Loucy (cell line): ENCODE results near the gene MXD3.
A peak's percentile ranks its signal among the peaks of the same experiment; 100 is the strongest.
"Not testable (repeated sequence)": the region's sequence is repeated elsewhere in the genome, so short reads cannot be mapped to it uniquely, and the experiment has no call there.

ENCODE experiments used
- H2AFZ ChIP-seq: fragments of 200-600 bp; sonication (generic); 2 replicates; pipeline ENCODE4 v1.6.0; 2016; ENCODE audit warnings: antibody characterized with exemption, mild to moderate bottlenecking, low read length, moderate library complexity
- H3F3A ChIP-seq: fragments of 200-600 bp; 2 replicates; pipeline ENCODE4 v1.6.0; 2016; ENCODE audit warnings: antibody characterized with exemption, low read depth, mild to moderate bottlenecking
- H3K27me3 ChIP-seq: fragments of 200-600 bp; sonication (generic); 2 replicates; pipeline ENCODE4 v1.6.1; 2014; ENCODE audit warnings: low read length, mild to moderate bottlenecking; ENCODE audit not compliant: insufficient read depth, poor library complexity, severe bottlenecking
- H3K36me3 ChIP-seq: fragments of 200-600 bp; sonication (generic); 2 replicates; pipeline ENCODE4 v1.6.1; 2016; ENCODE audit warnings: low read length; ENCODE audit not compliant: insufficient read depth
- H3K4me1 ChIP-seq: fragments of 200-600 bp; sonication (generic); 2 replicates; pipeline ENCODE4 v1.5.1; 2014; ENCODE audit warnings: low read length, mild to moderate bottlenecking; ENCODE audit not compliant: insufficient read depth, poor library complexity, severe bottlenecking
- H3K4me2 ChIP-seq: fragments of 200-600 bp; sonication (generic); 2 replicates; pipeline ENCODE4 v1.6.0; 2014; ENCODE audit warnings: antibody characterized with exemption, low read length, low read depth, mild to moderate bottlenecking; ENCODE audit not compliant: poor library complexity, severe bottlenecking
- H3K4me3 ChIP-seq: fragments of 200-600 bp; sonication (generic); 2 replicates; pipeline ENCODE4 v1.5.1; 2014; ENCODE audit warnings: low read length, mild to moderate bottlenecking, mixed read lengths; ENCODE audit not compliant: poor library complexity, severe bottlenecking
- H3K79me2 ChIP-seq: fragments of 200-600 bp; sonication (generic); 2 replicates; pipeline ENCODE4 v1.6.1; 2014; ENCODE audit warnings: low read length; ENCODE audit not compliant: insufficient read depth
- H3K9ac ChIP-seq: fragments of 200-600 bp; sonication (generic); 2 replicates; pipeline ENCODE4 v1.6.0; 2014; ENCODE audit warnings: mild to moderate bottlenecking, low read depth, low read length, moderate library complexity; ENCODE audit not compliant: poor library complexity, severe bottlenecking
- H3K9me2 ChIP-seq: fragments of 200-600 bp; sonication (generic); replicated peaks from 2 replicates; pipeline ENCODE4 v1.6.1; 2016; ENCODE audit warnings: low read depth, low read length, mixed read lengths
- H3K9me3 ChIP-seq: fragments of 200-600 bp; sonication (generic); 2 replicates; pipeline ENCODE4 v1.6.1; 2014; ENCODE audit warnings: mild to moderate bottlenecking, antibody characterized with exemption, low read length, low read depth; ENCODE audit not compliant: insufficient read depth
- H4K20me1 ChIP-seq: fragments of 200-600 bp; sonication (generic); 2 replicates; pipeline ENCODE4 v1.6.0; 2014; ENCODE audit warnings: antibody characterized with exemption, low read length, mild to moderate bottlenecking; ENCODE audit not compliant: insufficient read depth, poor library complexity, severe bottlenecking
- CTCF ChIP-seq: fragments of 200-600 bp; sonication (generic); conservative IDR thresholded peaks from 2 replicates; pipeline ENCODE4 v1.5.1; 2014; ENCODE audit warnings: mild to moderate bottlenecking, antibody characterized with exemption, low read length
- EZH2phosphoT487 ChIP-seq: fragments of 200-600 bp; IDR thresholded peaks from 2 replicates; pipeline ENCODE4 v1.6.1; 2018; ENCODE audit warnings: antibody characterized with exemption, mild to moderate bottlenecking, moderate library complexity, borderline replicate concordance

Gene MXD3

GRCh38 chr5:177308740-177309139 is 3.0 kb downstream of the MXD3 start:
- Histone ChIP-seq H3F3A (no peaks in the 10 kb centered on the region), H3K27me3 (no peaks in the 10 kb centered on the region), H3K9me3 (no peaks in the 10 kb centered on the region), H3K9ac (peak overlapping the region; percentile 17), H3K79me2 (peaks cover 66% of the 10 kb centered on the region), H4K20me1 (peaks cover 23% of the 10 kb centered on the region), H2AFZ (no peak overlapping the region), H3K4me3 (no peak overlapping the region), H3K4me1 (peaks cover 17% of the 10 kb centered on the region), H3K9me2 (no peaks in the 10 kb centered on the region), H3K36me3 (no peaks in the 10 kb centered on the region; the same call in 1 of the 2 replicates), H3K4me2 (no peak overlapping the region)
- no peak for TF ChIP-seq CTCF
- no peak for TF ChIP-seq EZH2phosphoT487

- H4K20me1 ChIP-seq, result peaks cover 23% of the 10 kb centered on the region
- no peak overlapping the region for H2AFZ ChIP-seq
- H3F3A ChIP-seq, result no peaks in the 10 kb centered on the region
- no peaks in the 10 kb centered on the region for H3K27me3 ChIP-seq
- H3K79me2 ChIP-seq, result peaks cover 70% of the 10 kb centered on the region
- no peak overlapping the region for H3K4me2 ChIP-seq
- no peaks in the 10 kb centered on the region for H3K9me2 ChIP-seq
- H3K36me3 ChIP-seq, result no peaks in the 10 kb centered on the region; the same call in 1 of the 2 replicates
- no peaks in the 10 kb centered on the region for H3K9me3 ChIP-seq
- H3K4me1 ChIP-seq, result peaks cover 14% of the 10 kb centered on the region
- H3K9ac ChIP-seq, result no peak overlapping the region
- TF ChIP-seq CTCF, result no peak
- no peak for TF ChIP-seq EZH2phosphoT487
- no peak overlapping the region for H3K4me3 ChIP-seq
Measured at GRCh38 chr5:177307544-177308363, 3.9 kb downstream of the MXD3 start.

- no peak overlapping the region for H3K4me2 ChIP-seq
- peaks cover 23% of the 10 kb centered on the region for H4K20me1 ChIP-seq
- H3K36me3 ChIP-seq, result no peaks in the 10 kb centered on the region; the same call in 1 of the 2 replicates
- no peaks in the 10 kb centered on the region for H3K27me3 ChIP-seq
- peaks cover 17% of the 10 kb centered on the region for H3K4me1 ChIP-seq
- H3K4me3 ChIP-seq, result no peak overlapping the region
- H2AFZ ChIP-seq, result no peak overlapping the region
- H3K9me2 ChIP-seq, result no peaks in the 10 kb centered on the region
- TF ChIP-seq EZH2phosphoT487 (no peak), CTCF (no peak)
- H3K9ac ChIP-seq, result no peak overlapping the region
- H3K9me3 ChIP-seq, result no peaks in the 10 kb centered on the region
- H3K79me2 ChIP-seq, result peaks cover 78% of the 10 kb centered on the region
- no peaks in the 10 kb centered on the region for H3F3A ChIP-seq
Measured at GRCh38 chr5:177306674-177307543, 4.8 kb downstream of the MXD3 start.

GRCh38 chr5:177306103-177306640 is 5.5 kb downstream of the MXD3 start:
- not testable (repeated sequence) for H3F3A ChIP-seq, H3K9me3 ChIP-seq, H3K9me2 ChIP-seq, H2AFZ ChIP-seq, H3K27me3 ChIP-seq, H3K4me3 ChIP-seq, H3K9ac ChIP-seq, H3K4me2 ChIP-seq, H3K36me3 ChIP-seq
- Histone ChIP-seq H3K79me2 (peaks cover 79% of the 10 kb centered on the region), H4K20me1 (peaks cover 23% of the 10 kb centered on the region), H3K4me1 (peaks cover 23% of the 10 kb centered on the region)
